ENCODE results near the gene VOPP1.

Gene VOPP1

DNA sequence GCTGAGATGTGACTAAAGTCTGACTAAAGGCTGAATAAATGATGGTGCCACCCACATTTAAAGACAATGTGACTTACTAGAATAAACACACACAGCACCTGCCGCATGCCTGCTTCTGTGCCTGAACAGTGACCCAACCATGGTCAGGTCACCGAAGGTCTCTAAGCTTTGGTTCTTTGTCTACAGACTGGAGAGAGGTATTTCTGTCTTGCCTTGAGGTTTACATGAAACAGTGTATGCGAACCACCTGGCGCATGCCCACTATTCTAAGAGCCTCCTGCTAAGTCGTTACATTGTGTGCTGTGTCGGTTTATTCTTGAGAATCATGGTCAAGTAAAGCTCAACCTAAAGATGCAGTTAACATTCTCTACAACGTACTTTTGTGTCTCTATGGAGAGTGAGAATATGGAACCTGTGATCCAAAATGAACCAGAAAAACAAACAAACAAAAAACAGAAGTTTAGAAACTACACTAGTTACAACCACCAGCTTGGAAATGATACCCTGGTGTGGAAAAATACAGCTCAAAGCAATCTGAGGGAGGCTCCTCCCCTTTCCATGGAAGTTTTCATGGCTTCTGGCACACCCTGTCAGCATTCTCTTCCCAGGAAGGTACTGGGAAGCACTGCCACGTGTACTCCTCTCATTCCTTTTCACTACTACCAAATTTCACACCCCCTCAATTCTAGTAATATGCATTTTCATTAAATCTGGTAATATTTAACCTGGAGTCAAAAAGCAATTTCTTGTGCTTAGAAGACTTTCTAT lies 40.0 kb downstream of the VOPP1 start:
- peak; percentile 29 for DNase-seq (ENCODE audit: low spot score)

GRCh38 chr7:55531536-55531935 lies 40.8 kb downstream of the VOPP1 start:
- no peak for DNase-seq (ENCODE audit: low spot score)

DNA sequence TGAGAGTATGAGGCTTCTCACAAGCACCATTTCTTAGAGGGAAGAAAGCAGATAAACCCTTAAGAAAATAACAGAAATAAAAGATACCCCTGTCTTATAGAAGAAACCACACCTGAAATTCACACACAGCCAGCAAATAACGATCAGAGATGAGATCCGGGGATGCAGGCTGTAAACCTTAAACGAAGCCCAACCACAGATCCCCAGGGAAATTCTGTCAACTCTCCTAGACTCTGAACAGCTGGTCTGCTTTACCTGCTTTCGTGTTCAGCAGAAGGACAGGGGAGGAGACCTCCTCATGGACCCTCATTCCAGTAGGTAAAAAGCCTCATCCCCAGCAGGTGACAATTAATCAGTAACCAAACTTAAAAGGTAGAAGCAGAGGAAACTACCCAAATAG lies 45.0 kb downstream of the VOPP1 start:
- no peak for DNase-seq (ENCODE audit: low spot score)

GRCh38 chr7:55526770-55527169 lies 45.5 kb downstream of the VOPP1 start:
- no peak for DNase-seq (ENCODE audit: low spot score)

GRCh38 chr7:55526329-55526728 lies 46.0 kb downstream of the VOPP1 start:
- no peak for DNase-seq (ENCODE audit: low spot score)

GRCh38 chr7:55524558-55525310 lies 47.6 kb downstream of the VOPP1 start:
- no peak for DNase-seq (ENCODE audit: low spot score)

GRCh38 chr7:55523366-55523765 lies 48.9 kb downstream of the VOPP1 start:
- no peak for DNase-seq (ENCODE audit: low spot score)

DNA sequence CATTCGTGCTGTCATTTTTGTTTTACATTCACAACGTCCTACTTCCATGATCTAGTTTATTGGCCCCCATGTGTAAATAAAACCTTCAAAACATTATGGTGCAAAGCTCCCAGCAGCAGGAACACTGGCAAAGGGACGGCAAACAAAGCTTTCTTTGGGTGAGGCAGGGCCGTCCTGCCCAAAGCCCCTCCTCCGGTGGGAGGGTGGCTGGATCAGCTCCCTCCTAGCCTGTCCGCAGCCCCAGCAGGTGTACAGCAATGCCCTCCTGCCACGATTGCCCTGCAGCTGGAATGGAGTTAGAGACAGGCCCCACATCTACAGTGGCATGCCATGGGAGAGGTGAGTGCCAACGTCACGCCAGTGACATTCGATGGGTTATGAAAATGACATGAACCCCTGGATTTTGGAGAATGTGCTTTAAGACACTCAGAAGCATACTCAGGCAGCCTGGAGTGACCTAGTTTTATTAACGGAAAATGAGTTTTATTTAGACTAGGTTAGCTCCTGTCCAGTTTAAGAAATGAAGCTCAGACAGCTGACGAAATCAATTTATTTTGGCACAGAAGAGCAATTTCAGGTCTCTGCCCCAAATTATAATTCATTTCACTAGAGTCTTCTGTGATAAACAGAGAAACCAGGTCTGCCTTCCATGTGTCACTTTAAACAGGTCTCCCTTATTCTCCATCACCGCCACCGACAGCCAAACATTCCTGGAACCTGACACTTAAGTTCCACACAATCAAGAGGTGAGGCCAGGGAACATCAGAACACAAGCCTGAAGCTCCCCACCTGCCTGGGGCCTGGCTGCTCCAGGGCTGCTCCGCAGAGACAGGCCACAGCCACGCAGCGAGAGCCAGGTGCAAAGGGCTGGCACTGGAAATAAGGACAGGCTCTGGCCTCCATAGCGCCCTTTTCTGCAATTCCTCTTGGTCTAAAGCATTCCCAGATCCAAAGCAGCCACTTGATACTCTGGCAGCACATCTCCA lies 50.1 kb downstream of the VOPP1 start:
- no peak for DNase-seq (ENCODE audit: low spot score)

GRCh38 chr7:55521512-55521911 lies 50.8 kb downstream of the VOPP1 start:
- DNase-seq (ENCODE audit: low spot score): no peak

GRCh38 chr7:55520426-55521140 lies 51.7 kb downstream of the VOPP1 start:
- DNase-seq (ENCODE audit: low spot score): no peak

DNA sequence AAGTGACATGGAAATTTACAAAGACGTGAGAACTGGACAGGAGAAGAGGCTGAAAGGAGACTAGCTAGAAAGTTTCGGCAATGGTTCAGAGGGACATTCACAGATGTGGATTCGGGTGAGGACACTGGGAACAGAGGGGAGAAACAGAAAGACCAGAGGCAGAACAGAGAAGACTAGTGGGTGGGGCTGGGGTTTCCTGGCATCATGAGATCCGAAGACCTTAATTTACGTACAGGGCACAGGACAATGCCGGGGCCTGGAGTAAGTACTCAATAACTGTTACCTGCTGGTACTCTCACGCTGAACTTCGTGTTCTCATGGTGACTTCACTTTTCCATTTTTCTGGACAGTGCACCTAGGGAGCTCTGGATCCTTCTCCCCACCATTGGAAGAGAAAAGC lies 53.5 kb downstream of the VOPP1 start:
- no peak for DNase-seq (ENCODE audit: low spot score)

- no peak for DNase-seq (ENCODE audit: low spot score)
Observed at GRCh38 chr7:55517936-55518689, 54.2 kb downstream of the VOPP1 start.

DNA sequence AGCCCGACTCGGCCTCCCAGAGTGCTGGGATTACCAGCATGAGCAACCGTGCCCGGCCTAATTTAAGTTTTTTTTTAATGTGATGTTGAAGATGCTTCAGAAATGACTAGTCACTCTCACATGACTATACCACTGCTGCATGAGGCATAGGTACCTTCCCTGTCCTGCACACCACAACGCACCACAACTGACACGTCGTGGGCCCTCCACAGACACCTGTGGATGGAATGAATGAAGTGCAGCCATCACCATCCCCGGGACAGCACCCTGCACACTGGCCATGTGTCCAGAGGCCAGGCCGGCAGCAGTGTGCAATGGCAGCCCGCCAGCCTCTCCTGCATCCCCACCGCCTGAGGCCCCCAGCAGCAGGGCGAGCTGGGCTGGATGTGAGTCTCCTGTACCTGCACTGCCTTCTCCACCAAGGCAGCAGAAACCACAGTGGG lies 55.1 kb downstream of the VOPP1 start:
- DNase-seq (ENCODE audit: low spot score): no peak

DNA sequence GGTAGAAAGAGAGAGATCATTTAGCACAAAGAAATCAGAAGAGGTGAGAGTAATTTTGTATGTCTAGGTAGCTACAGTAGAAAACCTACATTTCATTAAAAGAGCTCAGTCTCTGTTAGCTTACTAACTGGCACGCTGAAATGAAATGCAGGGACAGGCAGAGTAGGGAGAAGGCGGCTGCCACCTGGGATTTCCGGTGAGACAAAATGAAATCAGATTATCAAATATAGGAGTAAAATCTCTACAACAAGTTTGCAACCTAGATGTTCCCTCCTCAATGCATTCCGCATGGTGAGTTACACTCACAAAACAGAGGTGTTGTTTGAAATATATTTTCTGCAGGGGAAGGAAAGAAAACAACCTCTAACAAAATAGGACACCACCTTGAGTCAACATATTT lies 55.9 kb downstream of the VOPP1 start:
- no peak for DNase-seq (ENCODE audit: low spot score)

DNA sequence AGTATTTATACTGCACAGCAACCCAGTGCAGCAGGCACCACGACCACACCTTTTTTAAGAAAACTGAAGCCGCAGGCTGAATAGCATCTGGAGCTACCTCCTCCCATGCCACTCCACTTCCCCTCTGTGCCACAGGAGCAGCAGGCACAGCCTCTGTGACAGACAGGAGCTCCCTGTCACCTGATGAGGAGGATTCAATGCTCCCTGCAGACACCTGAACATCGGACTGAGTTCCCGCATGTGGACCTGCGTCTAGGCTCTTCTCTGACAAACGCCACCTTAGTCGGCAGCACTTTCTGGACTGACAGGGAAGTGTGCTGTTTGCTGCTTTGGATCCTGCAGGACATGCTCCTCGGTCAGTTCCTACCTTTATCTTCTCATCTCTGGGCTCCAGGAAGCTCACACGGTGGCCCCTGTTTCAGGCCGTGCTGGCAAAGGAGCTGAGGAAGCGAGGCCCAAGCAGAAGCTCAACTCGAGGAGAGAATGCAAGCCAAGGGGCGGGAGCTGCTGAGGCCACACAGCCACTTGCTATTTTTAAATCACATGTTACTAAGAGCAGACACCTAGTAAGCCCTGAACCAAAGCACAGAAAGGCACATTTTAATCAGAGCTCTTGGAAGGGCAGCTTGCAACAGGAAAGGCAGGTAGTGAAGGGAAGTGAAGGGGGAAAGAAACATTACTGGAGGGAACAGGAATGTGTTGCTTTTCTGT lies 56.6 kb downstream of the VOPP1 start:
- DNase-seq (ENCODE audit: low spot score): no peak

DNA sequence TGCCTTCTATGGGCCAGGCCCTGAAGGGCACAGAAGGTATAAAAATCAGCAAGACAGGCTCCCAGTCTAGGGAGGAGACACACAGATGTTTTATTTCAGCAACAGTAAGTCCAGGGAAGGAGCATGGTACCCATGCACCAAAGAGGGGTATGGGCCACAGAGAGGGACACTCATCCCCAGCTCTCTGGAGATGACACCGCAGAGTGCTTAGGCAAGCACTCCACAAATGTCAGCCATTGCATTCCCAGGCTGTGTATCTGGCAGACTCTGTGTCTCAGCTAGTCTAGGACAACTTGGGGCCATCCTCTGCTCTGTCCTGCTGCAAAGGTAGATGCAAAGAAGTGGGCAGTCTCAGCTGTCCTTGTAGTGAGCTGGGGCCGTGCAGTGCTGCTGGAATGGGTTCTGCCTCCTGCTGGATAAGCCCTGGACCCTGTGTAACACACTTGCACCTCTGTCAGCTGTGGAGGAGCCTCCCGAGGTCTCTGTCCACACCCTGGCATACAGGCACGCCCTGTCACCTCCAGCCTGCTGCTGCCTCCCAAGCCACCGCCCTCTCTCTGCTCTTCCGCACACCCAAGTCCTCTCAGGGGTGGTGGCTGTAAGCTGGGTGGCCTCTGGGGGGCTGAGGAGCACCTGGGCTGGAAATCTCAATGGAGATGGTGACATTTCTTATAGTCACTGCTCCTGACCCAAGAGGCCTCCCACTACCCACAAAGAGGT lies 57.6 kb downstream of the VOPP1 start:
- DNase-seq (ENCODE audit: low spot score): no peak

DNA sequence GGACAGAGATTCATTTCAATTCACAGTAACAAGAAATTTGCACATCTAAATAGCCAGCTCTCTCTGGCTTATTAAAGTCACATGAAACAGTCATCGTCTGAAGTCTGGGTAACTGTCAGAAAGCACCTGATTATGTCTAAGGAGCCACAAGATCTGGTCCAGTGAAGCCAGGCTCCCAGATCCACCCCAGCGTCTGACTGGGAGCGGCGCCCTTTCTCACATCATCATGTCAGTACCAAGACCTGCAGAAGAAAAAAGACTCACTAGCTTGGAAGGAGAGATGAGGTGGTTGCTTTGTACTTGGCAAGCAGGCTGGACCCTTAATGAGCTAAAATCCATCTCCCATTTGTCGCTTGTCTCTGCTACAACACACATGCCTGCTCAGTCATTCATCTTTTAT lies 58.4 kb downstream of the VOPP1 start:
- DNase-seq (ENCODE audit: low spot score): no peak

- no peak for DNase-seq (ENCODE audit: low spot score)
Observed at GRCh38 chr7:55512635-55513191, 59.6 kb downstream of the VOPP1 start.

DNA sequence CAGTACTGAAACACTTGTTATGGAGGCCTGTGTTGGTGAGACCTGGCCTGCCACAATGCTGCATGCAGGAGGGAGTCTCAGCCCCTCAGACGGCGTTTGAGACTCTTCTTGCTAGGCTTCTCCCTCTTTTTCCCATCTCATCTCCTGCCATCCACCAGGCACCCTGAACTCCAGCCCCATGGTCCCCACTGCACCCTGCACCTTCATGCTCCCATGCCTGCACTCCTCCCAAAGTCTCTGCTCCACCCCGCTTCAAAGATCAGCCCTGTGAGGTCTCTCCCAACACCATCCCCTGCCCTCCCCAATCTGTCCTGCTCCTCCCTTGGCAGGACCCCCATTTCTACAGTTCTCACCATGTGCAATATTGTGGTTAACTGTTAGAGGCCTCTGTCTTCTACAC lies 61.7 kb downstream of the VOPP1 start:
- no peak for DNase-seq (ENCODE audit: low spot score)

Data from RKO (cell line).